Smooth muscle cell (in vitro differentiated cells): ENCODE measurements around the gene GCNT2. TPM values are rescaled to one million over a fixed set of nuclear protein-coding genes. Genes with fewer than 3 reads are reported as not detected.

ENCODE experiments used
- DNase-seq: peaks from one replicate; lab custom pipeline; 2025; ENCODE audit not compliant: unreplicated experiment; lab: John Stamatoyannopoulos, UW
- H2AFZ ChIP-seq: fragments of 200-600 bp; sonication (generic); 2 replicates; pipeline ENCODE4 v1.6.0; 2016; ENCODE audit warnings: antibody characterized with exemption, low read depth, mild to moderate bottlenecking
- H3F3A ChIP-seq: fragments of 200-600 bp; sonication (generic); 2 replicates; pipeline ENCODE4 v1.6.0; 2017; ENCODE audit warnings: antibody characterized with exemption, low read depth
- H3K27ac ChIP-seq: fragments of 200-600 bp; sonication (generic); 2 replicates; pipeline ENCODE4 v1.5.1; 2016; ENCODE audit warnings: low read depth, mild to moderate bottlenecking
- H3K27me3 ChIP-seq: fragments of 200-600 bp; sonication (generic); 2 replicates; pipeline ENCODE4 v1.6.1; 2016; ENCODE audit warnings: low read depth, mild to moderate bottlenecking
- H3K36me3 ChIP-seq: fragments of 200-600 bp; sonication (generic); 2 replicates; pipeline ENCODE4 v1.5.1; 2016; ENCODE audit warnings: low read depth
- H3K4me1 ChIP-seq: fragments of 200-600 bp; sonication (generic); 2 replicates; pipeline ENCODE4 v1.5.1; 2016; ENCODE audit warnings: low read depth
- H3K4me2 ChIP-seq: fragments of 200-600 bp; sonication (generic); 2 replicates; pipeline ENCODE4 v1.6.0; 2016; ENCODE audit warnings: mild to moderate bottlenecking
- H3K4me3 ChIP-seq: fragments of 200-600 bp; sonication (generic); 2 replicates; pipeline ENCODE4 v1.5.1; 2016; ENCODE audit warnings: mild to moderate bottlenecking
- H3K79me2 ChIP-seq: fragments of 200-600 bp; sonication (generic); 2 replicates; pipeline ENCODE4 v1.6.0; 2016; ENCODE audit warnings: low read depth, mild to moderate bottlenecking
- H3K9ac ChIP-seq: fragments of 200-600 bp; sonication (generic); 2 replicates; pipeline ENCODE4 v1.6.0; 2016; ENCODE audit warnings: low read depth
- H3K9me3 ChIP-seq: fragments of 200-600 bp; sonication (generic); replicated peaks from 2 replicates; pipeline ENCODE4 v1.5.1; 2016; ENCODE audit warnings: low read depth
- H4K20me1 ChIP-seq: fragments of 200-600 bp; sonication (generic); 2 replicates; pipeline ENCODE4 v1.6.0; 2016; ENCODE audit warnings: low read depth
- CTCF ChIP-seq: fragments of 200-600 bp; sonication (generic); IDR thresholded peaks from 2 replicates; pipeline ENCODE4 v1.5.1; 2017; ENCODE audit warnings: borderline replicate concordance, mild to moderate bottlenecking, antibody characterized with exemption; ENCODE audit not compliant: insufficient read depth, poor library complexity, severe bottlenecking
- WGBS: methylation state at CpG from one replicate; pipeline ENCODE4 v1.1.7; 2016; ENCODE audit warnings: low lambda C conversion rate; 5-methylcytosine and 5-hydroxymethylcytosine counted together
- polyA plus RNA-seq: library from polyadenylated mRNA; unstranded; fragments of >200 nt; fragmentation: Nextera tagmentation; extraction: Ambion mirVana; gene quantifications from 2 replicates; pipeline ENCODE4 v1.2.1, GENCODE V29; 2016
- total RNA-seq: library from RNA; depleted of rRNA; stranded (reverse); fragments of >200 nt; gene quantifications from 2 replicates; pipeline ENCODE4 v1.2.3, GENCODE V29; 2014

The GCNT2 gene
- total and polyA plus RNA-seq, 2 experiments from 2014 or later = 0.13 to 2.4 TPM

GRCh38 chr6:10640412-10640811 is 119.3 kb downstream of the GCNT2 start:
- Histone ChIP-seq H3K9ac (no peak overlapping the region), H2AFZ (no peak overlapping the region), H3K4me2 (no peak overlapping the region), H3K9me3 (no peaks in the 10 kb centered on the region), H3K27me3 (no peaks in the 10 kb centered on the region), H4K20me1 (no peaks in the 10 kb centered on the region), H3K27ac (no peak overlapping the region), H3K4me3 (no peak overlapping the region), H3K36me3 (no peaks in the 10 kb centered on the region), H3K79me2 (no peaks in the 10 kb centered on the region), H3K4me1 (peaks cover 8% of the 10 kb centered on the region), H3F3A (no peaks in the 10 kb centered on the region)
- DNase-seq = no peak
- 96% methylated on average over 8 of the region's 8 CpGs for WGBS
- TF ChIP-seq CTCF = no peak

GRCh38 chr6:10641528-10641927 is 120.4 kb downstream of the GCNT2 start:
- no peak overlapping the region for H3K4me3 ChIP-seq
- no peak for DNase-seq
- H3K36me3 ChIP-seq = no peaks in the 10 kb centered on the region
- H3K4me2 ChIP-seq = no peak overlapping the region
- no peak for TF ChIP-seq CTCF
- no peaks in the 10 kb centered on the region for H3F3A ChIP-seq
- no peaks in the 10 kb centered on the region for H4K20me1 ChIP-seq
- no peaks in the 10 kb centered on the region for H3K79me2 ChIP-seq
- no peak overlapping the region for H3K27ac ChIP-seq
- no peaks in the 10 kb centered on the region for H3K9me3 ChIP-seq
- no peak overlapping the region for H2AFZ ChIP-seq
- no peaks in the 10 kb centered on the region for H3K27me3 ChIP-seq
- H3K9ac ChIP-seq = no peak overlapping the region
- peaks cover 8% of the 10 kb centered on the region for H3K4me1 ChIP-seq
- WGBS = 92% methylated on average over 3 of the region's 3 CpGs

GRCh38 chr6:10643201-10643651 is 122.1 kb downstream of the GCNT2 start:
- DNase-seq = no peak
- H4K20me1 ChIP-seq = no peaks in the 10 kb centered on the region
- TF ChIP-seq CTCF = no peak
- 74% methylated on average over 3 of the region's 3 CpGs for WGBS
- H2AFZ ChIP-seq = no peak overlapping the region
- no peak overlapping the region for H3K27ac ChIP-seq
- no peaks in the 10 kb centered on the region for H3K36me3 ChIP-seq
- H3K79me2 ChIP-seq = no peaks in the 10 kb centered on the region
- no peak overlapping the region for H3K4me2 ChIP-seq
- no peak overlapping the region for H3K9ac ChIP-seq
- no peaks in the 10 kb centered on the region for H3F3A ChIP-seq
- no peaks in the 10 kb centered on the region for H3K27me3 ChIP-seq
- no peaks in the 10 kb centered on the region for H3K9me3 ChIP-seq
- no peak overlapping the region for H3K4me3 ChIP-seq
- H3K4me1 ChIP-seq = peaks cover 8% of the 10 kb centered on the region

GRCh38 chr6:10644225-10644624 is 123.1 kb downstream of the GCNT2 start:
- H3K9me3 ChIP-seq = no peaks in the 10 kb centered on the region
- H3K4me1 ChIP-seq = peaks cover 8% of the 10 kb centered on the region
- no peak overlapping the region for H3K27ac ChIP-seq
- TF ChIP-seq CTCF = no peak
- no peaks in the 10 kb centered on the region for H3F3A ChIP-seq
- DNase-seq = no peak
- no peak overlapping the region for H3K4me3 ChIP-seq
- H2AFZ ChIP-seq = no peak overlapping the region
- H3K36me3 ChIP-seq = no peaks in the 10 kb centered on the region
- H3K79me2 ChIP-seq = no peaks in the 10 kb centered on the region
- WGBS = 92% methylated on average over 1 of the region's 1 CpG
- no peaks in the 10 kb centered on the region for H3K27me3 ChIP-seq
- H4K20me1 ChIP-seq = no peaks in the 10 kb centered on the region
- no peak overlapping the region for H3K4me2 ChIP-seq
- no peak overlapping the region for H3K9ac ChIP-seq
